OCI-LY7 (cell line): ENCODE measurements around the gene C2CD5.

Experiments used
- CTCF ChIP-seq: fragments of 200-600 bp; sonication (generic); conservative IDR thresholded peaks from 2 replicates; pipeline ENCODE4 v1.5.1; 2014; ENCODE audit warnings: mild to moderate bottlenecking, antibody characterized with exemption, low read length, moderate library complexity, mixed read lengths
- EZH2phosphoT487 ChIP-seq: fragments of 200-600 bp; sonication (generic); IDR thresholded peaks from 2 replicates; pipeline ENCODE4 v1.6.1; 2018; ENCODE audit warnings: low read depth, borderline replicate concordance, mild to moderate bottlenecking, mixed run types, antibody characterized with exemption, low read length, moderate library complexity, mixed read lengths

DNA sequence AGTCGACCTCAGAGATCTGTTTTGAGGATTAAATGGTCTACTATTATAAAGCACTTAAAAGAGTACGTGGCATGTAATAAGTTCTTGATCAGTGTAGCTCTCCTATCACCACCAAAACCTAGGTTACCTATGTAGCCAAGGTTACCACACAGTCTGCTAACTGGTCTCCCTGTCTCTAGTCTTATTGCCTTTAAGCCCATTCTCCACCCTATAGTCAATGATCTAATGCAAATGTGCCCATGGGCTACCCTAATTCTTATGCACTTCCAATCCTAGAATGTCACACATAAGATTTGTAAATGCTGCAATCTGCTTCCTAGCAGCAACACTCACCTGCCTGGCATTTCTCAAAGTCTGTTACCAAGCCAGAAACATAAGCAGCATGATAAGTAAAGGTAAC lies 44.9 kb downstream of the C2CD5 start:
- TF ChIP-seq CTCF (no peak), EZH2phosphoT487 (no peak)
